ENCODE measurements around the gene NKAIN1. TPM values are rescaled to one million over a fixed set of nuclear protein-coding genes. Genes with fewer than 3 reads are reported as not detected.

The NKAIN1 gene
- total and polyA plus RNA-seq, 11 donors, result 0.14 to 0.31 (median 0.21) TPM; not detected in 8

- ATAC-seq (no peak), DNase-seq (no peak)
- 56 to 66% (median 60%) methylated on average over 11 to 12 of the region's 12 CpGs for WGBS, 4 donors
- no peak overlapping the region for H3K4me3 ChIP-seq
- peaks cover 0 to 15% (median 3%) of the 10 kb centered on the region in 12 donors for H3K4me1 ChIP-seq
- H3K9me3 ChIP-seq, result peaks cover 0 to 17% (median 0%) of the 10 kb centered on the region in 12 donors
- intact Hi-C loops (cut with DNase I), result no loop called here
- TF ChIP-seq, protein P1, sequence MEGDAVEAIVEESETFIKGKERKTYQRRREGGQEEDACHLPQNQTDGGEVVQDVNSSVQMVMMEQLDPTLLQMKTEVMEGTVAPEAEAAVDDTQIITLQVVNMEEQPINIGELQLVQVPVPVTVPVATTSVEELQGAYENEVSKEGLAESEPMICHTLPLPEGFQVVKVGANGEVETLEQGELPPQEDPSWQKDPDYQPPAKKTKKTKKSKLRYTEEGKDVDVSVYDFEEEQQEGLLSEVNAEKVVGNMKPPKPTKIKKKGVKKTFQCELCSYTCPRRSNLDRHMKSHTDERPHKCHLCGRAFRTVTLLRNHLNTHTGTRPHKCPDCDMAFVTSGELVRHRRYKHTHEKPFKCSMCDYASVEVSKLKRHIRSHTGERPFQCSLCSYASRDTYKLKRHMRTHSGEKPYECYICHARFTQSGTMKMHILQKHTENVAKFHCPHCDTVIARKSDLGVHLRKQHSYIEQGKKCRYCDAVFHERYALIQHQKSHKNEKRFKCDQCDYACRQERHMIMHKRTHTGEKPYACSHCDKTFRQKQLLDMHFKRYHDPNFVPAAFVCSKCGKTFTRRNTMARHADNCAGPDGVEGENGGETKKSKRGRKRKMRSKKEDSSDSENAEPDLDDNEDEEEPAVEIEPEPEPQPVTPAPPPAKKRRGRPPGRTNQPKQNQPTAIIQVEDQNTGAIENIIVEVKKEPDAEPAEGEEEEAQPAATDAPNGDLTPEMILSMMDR (IDR thresholded peaks at IDR 0.05), result no peak
- TF ChIP-seq POLR2A (IDR thresholded peaks at IDR 0.05), result no peak
- H3K36me3 ChIP-seq, result no peaks in the 10 kb centered on the region
- no peak overlapping the region for H3K27ac ChIP-seq
- H3K27me3 ChIP-seq, result no peaks in the 10 kb centered on the region
Observed at GRCh38 chr1:31214316-31215064, 25.2 kb downstream of the NKAIN1 start.

- intact Hi-C loops (cut with DNase I), result no loop called here
- no peak for ATAC-seq
Observed at GRCh38 chr1:31208361-31208945, 31.2 kb downstream of the NKAIN1 start.

GRCh38 chr1:31207569-31207968 is 32.1 kb downstream of the NKAIN1 start:
- DNase-seq, result no peak
- peaks cover 0 to 15% (median 0%) of the 10 kb centered on the region in 12 donors for H3K9me3 ChIP-seq
- ATAC-seq, result no peak
- no peaks in the 10 kb centered on the region for H3K36me3 ChIP-seq
- TF ChIP-seq, protein P1 (IDR thresholded peaks at IDR 0.05), result no peak
- TF ChIP-seq POLR2A (IDR thresholded peaks at IDR 0.05), result no peak
- no peaks in the 10 kb centered on the region for H3K27me3 ChIP-seq
- intact Hi-C loops (cut with DNase I), result no loop called here
- WGBS, 4 donors, result 64 to 73% (median 65%) methylated on average over 4 to 5 of the region's 5 CpGs
- no peak overlapping the region for H3K4me3 ChIP-seq
- H3K4me1 ChIP-seq, result no peaks in the 10 kb centered on the region
- no peak overlapping the region for H3K27ac ChIP-seq

More at GRCh38 chr1:31208361-31208945, 31.2 kb downstream of the NKAIN1 start:
- 70 to 83% (median 76%) methylated on average over 9 of the region's 9 CpGs for WGBS, 4 donors
- Histone ChIP-seq H3K27me3 (no peaks in the 10 kb centered on the region), H3K9me3 (peaks cover 0 to 17% (median 0%) of the 10 kb centered on the region in 12 donors), H3K4me3 (no peak overlapping the region), H3K4me1 (no peaks in the 10 kb centered on the region), H3K27ac (no peak overlapping the region), H3K36me3 (no peaks in the 10 kb centered on the region)
- TF ChIP-seq POLR2A (IDR thresholded peaks at IDR 0.05), result no peak
- TF ChIP-seq, protein P1 (IDR thresholded peaks at IDR 0.05), result no peak
- DNase-seq, result no peak

GRCh38 chr1:31207046-31207445 is 32.6 kb downstream of the NKAIN1 start:
- ATAC-seq (no peak), DNase-seq (no peak)
- WGBS, 4 donors, result 88 to 92% (median 90%) methylated on average over 3 of the region's 3 CpGs
- Histone ChIP-seq H3K4me1 (no peaks in the 10 kb centered on the region), H3K27me3 (no peaks in the 10 kb centered on the region), H3K27ac (no peak overlapping the region), H3K36me3 (no peaks in the 10 kb centered on the region), H3K9me3 (peaks cover 0 to 10% (median 0%) of the 10 kb centered on the region in 12 donors), H3K4me3 (no peak overlapping the region)
- intact Hi-C loops (cut with DNase I), result no loop called here
- TF ChIP-seq, protein P1 (IDR thresholded peaks at IDR 0.05), result no peak
- no peak for TF ChIP-seq POLR2A (IDR thresholded peaks at IDR 0.05)

Data from heart left ventricle (tissue), 16 donors.